RPMI8226 (cell line): ENCODE results near the gene SMARCC1.
A peak's percentile ranks its signal among the peaks of the same experiment; 100 is the strongest.

Experiments
- DNase-seq: peaks from one replicate; pipeline ENCODE4 v3.0.0-alpha.2; 2015

SMARCC1 gene

GRCh38 chr3:47581835-47582234 is 199.9 kb downstream of the SMARCC1 start:
- no peak for DNase-seq

- no peak for DNase-seq
Observed at GRCh38 chr3:47581422-47581821, 200.3 kb downstream of the SMARCC1 start.

GRCh38 chr3:47580481-47580880 is 201.2 kb downstream of the SMARCC1 start:
- DNase-seq, result no peak

GRCh38 chr3:47579875-47580274 is 201.8 kb downstream of the SMARCC1 start:
- no peak for DNase-seq

- peak; percentile 26 for DNase-seq
Observed at GRCh38 chr3:47578691-47579632, 202.7 kb downstream of the SMARCC1 start, which contains the start of gene CSPG5. TSS of gene CSPG5 (minus strand) at chr3:47578865. CDS start at chr3:47578693, 172 bp downstream.

- DNase-seq, result no peak
Observed at GRCh38 chr3:47578119-47578632, 203.5 kb downstream of the SMARCC1 start.

GRCh38 chr3:47577583-47578118 is 204.0 kb downstream of the SMARCC1 start:
- DNase-seq, result no peak

GRCh38 chr3:47573190-47574172 is 208.2 kb downstream of the SMARCC1 start:
- DNase-seq, result no peak

GRCh38 chr3:47571391-47572175 is 210.1 kb downstream of the SMARCC1 start:
- no peak for DNase-seq

GRCh38 chr3:47568901-47569300 is 212.8 kb downstream of the SMARCC1 start:
- DNase-seq, result no peak

- no peak for DNase-seq
Observed at GRCh38 chr3:47567149-47567548, 214.5 kb downstream of the SMARCC1 start.

- no peak for DNase-seq
Observed at GRCh38 chr3:47566667-47567066, 215.0 kb downstream of the SMARCC1 start.

GRCh38 chr3:47565734-47566550 is 215.8 kb downstream of the SMARCC1 start:
- no peak for DNase-seq

GRCh38 chr3:47556351-47556750 is 225.3 kb downstream of the SMARCC1 start:
- no peak for DNase-seq

- DNase-seq, result no peak
Observed at GRCh38 chr3:47554335-47554734, 227.4 kb downstream of the SMARCC1 start.

- DNase-seq, result no peak
Observed at GRCh38 chr3:47553407-47553806, 228.3 kb downstream of the SMARCC1 start.

GRCh38 chr3:47542471-47543173 is 239.1 kb downstream of the SMARCC1 start:
- DNase-seq, result no peak

GRCh38 chr3:47541583-47542108 is 240.0 kb downstream of the SMARCC1 start:
- no peak for DNase-seq

- no peak for DNase-seq
Observed at GRCh38 chr3:47540281-47540680, 241.4 kb downstream of the SMARCC1 start.

- no peak for DNase-seq
Observed at GRCh38 chr3:47536967-47537366, 244.7 kb downstream of the SMARCC1 start.
